Tibial nerve (tissue), 3 donors: ENCODE data around the gene MED16.

Source experiments
- POLR2A ChIP-seq, 2 donors: fragments of 450-650 bp; IDR thresholded peaks; one replicate each; pipeline ENCODE4 v1.6.1; 2017; ENCODE audit warnings: antibody characterized with exemption in 2 of 2, mild to moderate bottlenecking in 2 of 2, moderate library complexity in 2 of 2
- TF ChIP-seq, protein P1 (sequence below), 5 experiments: fragments of 200-600 bp in 3 of 5; fragments of 450-650 bp in 2 of 5; sonication (generic) in 3 of 5; IDR thresholded peaks; one replicate each; pipeline ENCODE4 v1.5.1; 2016 to 2019; ENCODE audit warnings: antibody characterized with exemption in 5 of 5, mild to moderate bottlenecking in 3 of 5, moderate library complexity in 2 of 5

- TF ChIP-seq, protein P1, sequence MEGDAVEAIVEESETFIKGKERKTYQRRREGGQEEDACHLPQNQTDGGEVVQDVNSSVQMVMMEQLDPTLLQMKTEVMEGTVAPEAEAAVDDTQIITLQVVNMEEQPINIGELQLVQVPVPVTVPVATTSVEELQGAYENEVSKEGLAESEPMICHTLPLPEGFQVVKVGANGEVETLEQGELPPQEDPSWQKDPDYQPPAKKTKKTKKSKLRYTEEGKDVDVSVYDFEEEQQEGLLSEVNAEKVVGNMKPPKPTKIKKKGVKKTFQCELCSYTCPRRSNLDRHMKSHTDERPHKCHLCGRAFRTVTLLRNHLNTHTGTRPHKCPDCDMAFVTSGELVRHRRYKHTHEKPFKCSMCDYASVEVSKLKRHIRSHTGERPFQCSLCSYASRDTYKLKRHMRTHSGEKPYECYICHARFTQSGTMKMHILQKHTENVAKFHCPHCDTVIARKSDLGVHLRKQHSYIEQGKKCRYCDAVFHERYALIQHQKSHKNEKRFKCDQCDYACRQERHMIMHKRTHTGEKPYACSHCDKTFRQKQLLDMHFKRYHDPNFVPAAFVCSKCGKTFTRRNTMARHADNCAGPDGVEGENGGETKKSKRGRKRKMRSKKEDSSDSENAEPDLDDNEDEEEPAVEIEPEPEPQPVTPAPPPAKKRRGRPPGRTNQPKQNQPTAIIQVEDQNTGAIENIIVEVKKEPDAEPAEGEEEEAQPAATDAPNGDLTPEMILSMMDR (IDR thresholded peaks at IDR 0.05), result no peak
- TF ChIP-seq POLR2A (IDR thresholded peaks at IDR 0.05), result no peak
These were observed 14.3 kb upstream of the MED16 start for GRCh38 chr19:907183-907853.
